Right renal cortex interstitium (tissue), 3 donors: ENCODE measurements around the gene TRMT61A. TPM values are rescaled to one million over a fixed set of nuclear protein-coding genes. Genes with fewer than 3 reads are reported as not detected.

Experiments used
- DNase-seq, 3 donors: peaks; one replicate each; pipeline ENCODE4 v3.0.0-alpha.2; 2013; ENCODE audit warnings: low read depth in 3 of 3, low spot score in 2 of 3
- polyA plus RNA-seq, 3 donors: library from polyadenylated mRNA; unstranded; fragments of 120-200 nt; gene quantifications; one replicate each; pipeline ENCODE4 v1.2.1, GENCODE V29; 2013; ENCODE audit not compliant: insufficient read length in 3 of 3

TRMT61A gene
- polyA plus RNA-seq, 3 donors: 5.7 to 6.8 (median 5.9) TPM

- DNase-seq: no peak
Measured at GRCh38 chr14:103545915-103546651, 17.1 kb downstream of the TRMT61A start.

- DNase-seq: no peak
Measured at GRCh38 chr14:103546652-103547454, 17.9 kb downstream of the TRMT61A start.

GRCh38 chr14:103547455-103547940 lies 18.5 kb downstream of the TRMT61A start:
- no peak for DNase-seq

- no peak for DNase-seq
Measured at GRCh38 chr14:103547941-103548462, 19.0 kb downstream of the TRMT61A start.

GRCh38 chr14:103548463-103549351 lies 19.7 kb downstream of the TRMT61A start:
- no peak for DNase-seq

GRCh38 chr14:103549361-103550311 lies 20.6 kb downstream of the TRMT61A start:
- no peak for DNase-seq

- DNase-seq: no peak
Measured at GRCh38 chr14:103550451-103551337, 21.7 kb downstream of the TRMT61A start.

- DNase-seq: no peak
Measured at GRCh38 chr14:103551338-103551762, 22.4 kb downstream of the TRMT61A start.

- DNase-seq: no peak
Measured at GRCh38 chr14:103552011-103552845, 23.2 kb downstream of the TRMT61A start.

- no peak for DNase-seq
Measured at GRCh38 chr14:103552846-103553210, 23.8 kb downstream of the TRMT61A start.

GRCh38 chr14:103555559-103556337 lies 26.8 kb downstream of the TRMT61A start:
- no peak for DNase-seq

- no peak for DNase-seq
Measured at GRCh38 chr14:103556946-103557758, 28.2 kb downstream of the TRMT61A start.

GRCh38 chr14:103558071-103558882 lies 29.3 kb downstream of the TRMT61A start:
- no peak for DNase-seq

GRCh38 chr14:103559766-103560165 lies 30.8 kb downstream of the TRMT61A start:
- DNase-seq: no peak

GRCh38 chr14:103560691-103561090 lies 31.7 kb downstream of the TRMT61A start:
- DNase-seq: no peak
